Activated T-helper 1 cell treated with anti-CD3 and anti-CD28 coated beads, Interleukin-12 subunit alpha, Interleukin-12 subunit beta, Interleukin-2, Interleukin-4 antibody, amounts not matched to agents 30 ng/mL and 10 ng/mL and 1 ng/mL, durations not matched to agents 14 hours and 24 hours and 36 hours (primary cell): ENCODE results near the gene SLC35F4. TPM values are rescaled to one million over a fixed set of nuclear protein-coding genes. Genes with fewer than 3 reads are reported as not detected.
"Not testable (repeated sequence)": the region's sequence is repeated elsewhere in the genome, so short reads cannot be mapped to it uniquely, and the experiment has no call there.

Experiments
- DNase-seq: peaks from one replicate; pipeline ENCODE4 v3.0.0; 2021; ENCODE audit warnings: low spot score
- H3K27ac Mint-ChIP-seq: one replicate; pipeline ENCODE4 v1.8.0; 2021; ENCODE audit warnings: mild to moderate bottlenecking, mixed read lengths
- H3K27me3 Mint-ChIP-seq: one replicate; pipeline ENCODE4 v1.8.0; 2022; ENCODE audit warnings: mild to moderate bottlenecking, moderate library complexity, mixed read lengths; ENCODE audit not compliant: insufficient read depth
- H3K36me3 Mint-ChIP-seq: one replicate; pipeline ENCODE4 v1.8.0; 2021; ENCODE audit warnings: low read depth, mixed read lengths
- H3K4me1 Mint-ChIP-seq: one replicate; pipeline ENCODE4 v1.8.0; 2021; ENCODE audit warnings: low read depth, mixed read lengths
- H3K4me3 Mint-ChIP-seq: one replicate; pipeline ENCODE4 v1.8.0; 2021; ENCODE audit warnings: mild to moderate bottlenecking, moderate library complexity, mixed read lengths
- H3K9me3 Mint-ChIP-seq: one replicate; pipeline ENCODE4 v1.8.0; 2021; ENCODE audit warnings: mixed read lengths
- intact Hi-C: fragments of 100-400 bp; cut with micrococcal nuclease; formaldehyde crosslinking; loops from one replicate; pipeline ENCODE4 v1.15.1; 2024
- total RNA-seq: library from RNA; stranded (reverse); gene quantifications from 2 replicates; pipeline ENCODE4 v1.2.3, GENCODE V29; 2022

The SLC35F4 gene
- total RNA-seq, 1 donor from 2014 or later, result not detected

GRCh38 chr14:57870686-57871457, 5.0 kb upstream of the SLC35F4 start:
- no peaks in the 10 kb centered on the region for H3K36me3 Mint-ChIP-seq
- no peak overlapping the region for H3K4me3 Mint-ChIP-seq
- H3K4me1 Mint-ChIP-seq, result no peaks in the 10 kb centered on the region
- H3K27ac Mint-ChIP-seq, result no peak overlapping the region
- DNase-seq, result no peak
- no peaks in the 10 kb centered on the region for H3K9me3 Mint-ChIP-seq
- peaks cover 4% of the 10 kb centered on the region for H3K27me3 Mint-ChIP-seq
- intact Hi-C loops, result no loop called here

- DNase-seq, result no peak
- intact Hi-C loops, result no loop called here
- no peak overlapping the region for H3K4me3 Mint-ChIP-seq
- H3K27me3 Mint-ChIP-seq, result peaks cover 7% of the 10 kb centered on the region
- H3K27ac Mint-ChIP-seq, result no peak overlapping the region
- no peaks in the 10 kb centered on the region for H3K36me3 Mint-ChIP-seq
- no peaks in the 10 kb centered on the region for H3K4me1 Mint-ChIP-seq
- H3K9me3 Mint-ChIP-seq, result no peaks in the 10 kb centered on the region
Measured at GRCh38 chr14:57869617-57870016, 3.7 kb upstream of the SLC35F4 start.

GRCh38 chr14:57866199-57866705, 360 bp upstream of the SLC35F4 start:
- H3K27ac Mint-ChIP-seq, result no peak overlapping the region

GRCh38 chr14:57865066-57865402, 858 bp downstream of the SLC35F4 start:
- no peak for DNase-seq
- no peak overlapping the region for H3K27ac Mint-ChIP-seq
- H3K4me3 Mint-ChIP-seq, result no peak overlapping the region
- intact Hi-C loops, result no loop called here
- no peaks in the 10 kb centered on the region for H3K9me3 Mint-ChIP-seq
- no peaks in the 10 kb centered on the region for H3K36me3 Mint-ChIP-seq
- peaks cover 21% of the 10 kb centered on the region for H3K27me3 Mint-ChIP-seq
- H3K4me1 Mint-ChIP-seq, result no peaks in the 10 kb centered on the region

More at GRCh38 chr14:57866199-57866705, 360 bp upstream of the SLC35F4 start:
- H3K27me3 Mint-ChIP-seq, result peaks cover 21% of the 10 kb centered on the region
- no peaks in the 10 kb centered on the region for H3K4me1 Mint-ChIP-seq
- intact Hi-C loops, result no loop called here
- no peaks in the 10 kb centered on the region for H3K9me3 Mint-ChIP-seq
- H3K36me3 Mint-ChIP-seq, result no peaks in the 10 kb centered on the region
- no peak for DNase-seq
- H3K4me3 Mint-ChIP-seq, result no peak overlapping the region

GRCh38 chr14:57864659-57865058, 1.2 kb downstream of the SLC35F4 start:
- intact Hi-C loops, result no loop called here
- no peaks in the 10 kb centered on the region for H3K4me1 Mint-ChIP-seq
- no peaks in the 10 kb centered on the region for H3K36me3 Mint-ChIP-seq
- H3K9me3 Mint-ChIP-seq, result no peaks in the 10 kb centered on the region
- H3K27me3 Mint-ChIP-seq, result peaks cover 21% of the 10 kb centered on the region
- H3K4me3 Mint-ChIP-seq, result no peak overlapping the region
- H3K27ac Mint-ChIP-seq, result no peak overlapping the region
- DNase-seq, result no peak

GRCh38 chr14:57863471-57863870, 2.4 kb downstream of the SLC35F4 start:
- Mint-ChIP-seq H3K9me3 (no peaks in the 10 kb centered on the region), H3K27ac (no peak overlapping the region), H3K4me1 (no peaks in the 10 kb centered on the region), H3K4me3 (no peak overlapping the region), H3K36me3 (no peaks in the 10 kb centered on the region), H3K27me3 (peaks cover 21% of the 10 kb centered on the region)
- DNase-seq, result no peak
- intact Hi-C loops, result no loop called here

GRCh38 chr14:57855666-57856065, 10.2 kb downstream of the SLC35F4 start:
- intact Hi-C loops, H3K4me1 Mint-ChIP-seq, H3K4me3 Mint-ChIP-seq, H3K27ac Mint-ChIP-seq, H3K27me3 Mint-ChIP-seq, H3K36me3 Mint-ChIP-seq, DNase-seq, H3K9me3 Mint-ChIP-seq: not testable (repeated sequence)

- H3K27me3 Mint-ChIP-seq, result no peaks in the 10 kb centered on the region
- DNase-seq, result no peak
- H3K4me1 Mint-ChIP-seq, result no peaks in the 10 kb centered on the region
- H3K4me3 Mint-ChIP-seq, result no peak overlapping the region
- H3K36me3 Mint-ChIP-seq, result no peaks in the 10 kb centered on the region
- no peaks in the 10 kb centered on the region for H3K9me3 Mint-ChIP-seq
- no peak overlapping the region for H3K27ac Mint-ChIP-seq
- intact Hi-C loops, result no loop called here
Measured at GRCh38 chr14:57854571-57854970, 11.3 kb downstream of the SLC35F4 start.

- intact Hi-C loops, result no loop called here
- H3K36me3 Mint-ChIP-seq, result no peaks in the 10 kb centered on the region
- no peak overlapping the region for H3K4me3 Mint-ChIP-seq
- no peak for DNase-seq
- H3K27ac Mint-ChIP-seq, result no peak overlapping the region
- H3K4me1 Mint-ChIP-seq, result no peaks in the 10 kb centered on the region
- no peaks in the 10 kb centered on the region for H3K9me3 Mint-ChIP-seq
- no peaks in the 10 kb centered on the region for H3K27me3 Mint-ChIP-seq
Measured at GRCh38 chr14:57851354-57851753, 14.5 kb downstream of the SLC35F4 start.

GRCh38 chr14:57848786-57849185, 17.1 kb downstream of the SLC35F4 start:
- H3K4me1 Mint-ChIP-seq, result no peaks in the 10 kb centered on the region
- no peak overlapping the region for H3K27ac Mint-ChIP-seq
- no peak for DNase-seq
- H3K9me3 Mint-ChIP-seq, result no peaks in the 10 kb centered on the region
- H3K4me3 Mint-ChIP-seq, result no peak overlapping the region
- no peaks in the 10 kb centered on the region for H3K36me3 Mint-ChIP-seq
- intact Hi-C loops, result no loop called here
- no peaks in the 10 kb centered on the region for H3K27me3 Mint-ChIP-seq

- H3K4me1 Mint-ChIP-seq, result no peaks in the 10 kb centered on the region
- H3K9me3 Mint-ChIP-seq, result no peaks in the 10 kb centered on the region
- no peak overlapping the region for H3K4me3 Mint-ChIP-seq
- no peak for DNase-seq
- H3K36me3 Mint-ChIP-seq, result no peaks in the 10 kb centered on the region
- H3K27me3 Mint-ChIP-seq, result no peaks in the 10 kb centered on the region
- intact Hi-C loops, result no loop called here
- no peak overlapping the region for H3K27ac Mint-ChIP-seq
Measured at GRCh38 chr14:57848353-57848752, 17.5 kb downstream of the SLC35F4 start.

- intact Hi-C loops, result no loop called here
- no peak overlapping the region for H3K4me3 Mint-ChIP-seq
- no peaks in the 10 kb centered on the region for H3K9me3 Mint-ChIP-seq
- no peak for DNase-seq
- no peaks in the 10 kb centered on the region for H3K4me1 Mint-ChIP-seq
- H3K27me3 Mint-ChIP-seq, result no peaks in the 10 kb centered on the region
- no peaks in the 10 kb centered on the region for H3K36me3 Mint-ChIP-seq
- no peak overlapping the region for H3K27ac Mint-ChIP-seq
Measured at GRCh38 chr14:57847706-57848105, 18.2 kb downstream of the SLC35F4 start.

- Mint-ChIP-seq H3K36me3 (no peaks in the 10 kb centered on the region), H3K4me3 (no peak overlapping the region), H3K27ac (no peak overlapping the region), H3K4me1 (no peaks in the 10 kb centered on the region), H3K9me3 (no peaks in the 10 kb centered on the region), H3K27me3 (no peaks in the 10 kb centered on the region)
- no peak for DNase-seq
- intact Hi-C loops, result no loop called here
Measured at GRCh38 chr14:57847096-57847495, 18.8 kb downstream of the SLC35F4 start.

- Mint-ChIP-seq H3K9me3 (no peaks in the 10 kb centered on the region), H3K4me3 (no peak overlapping the region), H3K27me3 (no peaks in the 10 kb centered on the region), H3K4me1 (no peaks in the 10 kb centered on the region), H3K27ac (no peak overlapping the region), H3K36me3 (no peaks in the 10 kb centered on the region)
- no peak for DNase-seq
- intact Hi-C loops, result no loop called here
Measured at GRCh38 chr14:57846596-57846995, 19.3 kb downstream of the SLC35F4 start.
